GM19463 (cell line): ENCODE data around the gene IFFO2.

ENCODE experiments used
- ATAC-seq: cut with Tn5 transposase; IDR thresholded peaks from one replicate; pipeline ENCODE4 v1.9.1; 2021; ENCODE audit warnings: mild to moderate bottlenecking, moderate library complexity; ENCODE audit not compliant: unreplicated experiment

IFFO2 gene

DNA sequence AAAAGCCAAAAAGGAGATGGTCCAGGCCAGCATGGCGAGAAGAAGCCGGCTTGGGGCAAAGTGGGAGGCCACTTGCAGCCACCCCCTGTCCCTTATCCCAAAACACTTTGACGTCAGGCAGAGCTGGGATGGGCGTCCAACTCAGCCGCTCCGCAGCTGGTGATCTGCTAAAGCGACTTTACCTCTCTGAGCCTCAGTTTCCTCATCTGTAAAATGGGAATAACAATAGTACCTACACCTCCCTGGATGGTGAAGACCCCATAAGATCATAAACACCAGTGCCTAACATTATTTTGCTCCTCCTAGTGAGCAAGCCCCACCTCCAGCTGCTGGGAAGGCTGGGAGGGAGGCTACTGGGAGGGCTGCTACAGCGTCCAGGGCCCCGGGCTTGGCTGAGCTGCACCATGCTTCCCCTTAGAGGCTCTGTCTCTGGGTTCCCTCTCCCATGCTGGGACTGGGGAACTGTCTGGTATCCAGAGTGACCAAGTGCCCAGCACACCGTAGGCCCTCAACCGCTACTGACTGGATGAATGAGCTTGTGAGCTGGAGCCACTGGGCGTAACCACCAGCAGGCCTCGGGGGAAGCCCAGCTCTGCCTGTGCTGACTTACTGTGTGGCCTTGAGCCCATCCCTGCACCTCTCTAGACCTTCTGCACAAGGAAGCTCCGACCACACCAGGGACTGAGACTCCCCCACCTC lies 18.3 kb downstream of the IFFO2 start:
- no peak for ATAC-seq

DNA sequence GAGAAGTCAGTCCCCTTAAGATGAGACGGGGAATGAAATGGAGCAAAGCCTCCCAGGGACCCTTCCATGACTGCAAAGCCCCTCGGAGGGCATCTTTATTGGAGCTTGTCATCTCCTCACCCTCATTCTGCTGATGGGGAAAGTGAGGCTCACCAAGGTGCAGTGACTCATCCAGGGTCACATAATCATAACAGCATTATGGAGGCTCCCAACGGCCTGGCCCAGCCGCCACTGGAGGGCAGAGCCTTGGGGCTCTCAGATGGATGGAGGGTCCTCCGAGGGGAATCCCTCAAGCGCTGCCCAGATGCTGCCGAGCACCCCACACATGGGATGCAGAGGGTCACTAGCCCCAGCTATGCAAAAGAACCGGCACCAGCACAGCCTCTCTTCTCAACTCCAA lies 18.9 kb downstream of the IFFO2 start:
- ATAC-seq: no peak

DNA sequence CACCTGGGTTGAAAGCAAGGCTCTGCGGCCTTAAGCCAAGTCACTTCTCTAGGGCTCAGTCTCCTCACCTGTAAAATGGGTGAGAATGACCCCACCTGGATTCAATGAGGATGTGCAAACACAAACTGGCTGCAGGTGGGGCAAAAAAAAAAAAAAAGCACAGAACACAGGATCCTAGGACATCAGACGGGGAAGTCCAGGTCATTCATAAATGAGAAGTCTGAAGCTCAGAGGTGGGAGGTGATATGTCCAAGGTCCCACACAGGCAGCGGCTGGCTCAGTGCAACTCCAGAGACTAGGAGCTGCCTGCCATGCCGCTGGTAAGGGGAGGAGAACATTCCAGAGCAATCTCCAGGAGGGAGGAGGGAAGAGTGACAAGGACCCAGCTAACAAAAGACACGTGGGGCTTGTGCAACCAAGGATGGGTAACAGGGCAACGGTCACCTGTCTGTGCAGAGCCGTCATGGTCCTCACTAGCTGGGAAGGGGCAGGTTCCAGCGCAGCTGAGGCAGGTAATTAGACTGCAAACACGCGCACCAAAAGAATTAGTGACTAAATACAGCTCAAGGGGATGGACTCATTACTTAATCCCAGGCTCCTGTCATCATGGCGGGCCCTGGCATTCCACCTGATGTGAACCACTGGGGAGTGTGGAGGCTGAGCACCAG lies 19.5 kb downstream of the IFFO2 start:
- no peak for ATAC-seq

DNA sequence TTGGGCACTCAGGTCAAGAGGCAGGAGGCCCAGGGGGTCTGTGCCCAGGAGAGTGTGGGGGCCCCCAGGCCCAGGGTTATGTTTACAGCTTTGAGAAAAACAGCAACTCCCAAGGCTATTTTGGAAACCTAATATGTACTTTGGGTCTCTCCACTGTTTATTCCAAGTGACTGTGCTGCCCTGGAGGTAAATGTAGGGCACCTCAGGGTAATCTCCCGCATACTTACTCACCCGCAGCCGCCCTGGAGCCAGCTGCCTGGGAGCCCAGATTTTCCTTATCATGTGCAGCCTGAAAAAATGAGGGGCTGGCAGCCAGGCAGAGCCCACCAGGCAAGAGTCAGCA lies 20.0 kb downstream of the IFFO2 start:
- no peak for ATAC-seq

DNA sequence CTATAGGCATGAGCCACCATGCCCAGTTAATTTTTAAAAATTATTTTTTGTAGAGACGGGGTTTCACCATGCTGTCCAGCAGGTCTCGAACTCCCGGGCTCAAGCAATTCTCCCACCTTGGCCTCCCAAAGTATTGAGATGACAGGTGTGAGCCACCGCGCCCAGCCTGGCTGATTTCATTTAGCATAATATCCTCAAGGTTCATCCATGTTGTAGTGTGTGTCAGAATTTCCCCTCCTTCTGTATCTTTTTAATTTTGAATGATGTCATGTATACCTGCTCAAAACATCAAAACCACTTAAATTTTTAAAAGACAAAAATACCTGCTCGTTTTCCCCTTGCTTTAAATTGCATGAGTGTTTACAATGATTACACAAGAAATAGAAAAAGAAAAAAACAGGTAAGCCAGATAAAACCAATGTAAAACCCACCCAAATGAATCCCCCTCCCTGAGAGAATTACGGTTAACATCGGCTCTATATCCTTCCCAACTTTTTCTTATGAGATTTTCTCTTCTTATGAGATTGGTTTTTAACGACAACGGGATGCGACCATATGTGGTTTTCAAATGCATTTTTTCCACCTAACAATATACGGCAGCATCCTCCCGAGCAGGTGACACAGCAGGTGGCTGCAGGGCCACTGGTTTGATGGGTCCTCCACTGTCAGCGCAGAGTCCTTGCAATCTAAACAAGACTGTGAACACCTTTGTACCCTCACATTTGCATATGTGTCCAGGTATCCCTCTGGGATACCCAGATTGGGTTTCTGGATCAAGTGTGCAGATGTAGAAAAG lies 22.1 kb downstream of the IFFO2 start:
- ATAC-seq: no peak

DNA sequence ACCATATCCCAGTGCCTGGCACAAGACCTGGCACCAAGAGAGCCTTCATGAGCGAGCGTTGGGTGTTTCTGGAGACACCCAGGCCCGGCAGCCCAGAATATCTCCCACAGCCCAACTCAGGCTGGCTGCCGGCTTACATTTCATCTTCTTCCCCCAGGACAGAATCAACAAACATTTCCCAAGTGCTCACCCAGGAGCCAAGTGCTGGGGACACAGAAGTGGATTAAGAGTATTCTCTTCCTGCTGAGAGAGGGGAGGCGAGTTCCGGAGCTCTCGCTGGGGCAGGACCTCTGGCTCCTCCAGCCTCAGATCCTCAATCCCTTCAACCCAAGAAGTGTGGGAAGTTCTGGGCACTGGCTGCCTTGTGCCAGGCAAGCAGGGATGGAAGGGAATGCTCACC lies 23.6 kb downstream of the IFFO2 start:
- ATAC-seq: no peak

DNA sequence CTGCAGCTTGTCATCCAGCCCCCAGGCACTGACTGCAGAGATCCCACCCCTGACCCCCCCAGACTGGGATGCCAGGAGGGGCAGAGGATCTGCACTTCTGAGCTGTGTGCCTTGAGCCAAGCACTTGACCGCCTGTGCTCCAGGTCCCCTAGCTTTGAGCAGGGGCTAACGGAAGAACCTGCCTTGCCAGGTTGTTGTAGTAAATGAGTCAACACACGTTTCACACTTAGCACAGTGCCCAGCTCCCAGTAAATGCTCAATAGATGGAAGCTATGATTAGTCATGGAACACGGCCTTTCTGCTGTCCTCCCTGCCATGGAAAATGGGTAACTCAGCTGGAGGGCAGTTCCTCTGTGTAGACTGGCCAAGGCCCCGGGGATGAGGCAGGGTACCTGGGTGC lies 24.1 kb downstream of the IFFO2 start:
- no peak for ATAC-seq

DNA sequence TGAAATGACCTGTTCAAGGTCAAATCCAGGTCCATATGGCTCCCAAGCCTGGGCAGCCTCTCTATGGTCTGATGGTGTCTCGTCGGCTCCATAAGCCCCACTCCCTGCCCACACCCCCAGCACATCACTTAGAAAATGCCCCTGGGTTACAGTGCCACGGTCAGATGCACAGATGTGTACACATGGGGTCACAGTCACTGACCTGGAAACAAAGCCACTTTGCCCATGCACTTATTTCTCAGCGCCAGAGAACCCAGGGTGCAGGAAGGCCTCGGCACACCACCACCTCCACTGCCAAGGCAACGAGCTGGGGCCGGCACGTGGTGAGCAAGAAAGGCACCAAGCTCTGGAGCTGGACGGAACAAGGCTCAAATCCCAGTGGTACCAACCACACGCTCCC lies 24.7 kb downstream of the IFFO2 start:
- no peak for ATAC-seq

DNA sequence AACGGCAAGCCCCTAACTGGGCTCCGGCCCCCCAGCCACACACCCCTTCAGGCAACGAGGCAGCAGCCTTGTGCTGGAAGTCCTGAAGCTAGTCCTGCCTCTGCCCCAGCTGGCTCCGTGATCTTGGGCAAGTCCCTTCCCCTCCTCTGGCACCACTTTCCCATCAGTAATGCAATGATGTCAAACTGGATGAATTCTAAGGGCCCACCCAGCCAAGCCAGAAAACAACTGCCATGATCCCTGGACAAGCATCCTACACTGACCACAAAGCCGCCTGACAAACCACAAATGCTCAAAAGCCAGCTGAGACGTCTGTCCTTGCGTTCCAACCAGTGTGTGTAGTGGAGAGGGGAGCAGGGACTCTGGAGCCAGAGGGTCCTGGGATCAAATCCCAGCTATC lies 26.8 kb downstream of the IFFO2 start:
- no peak for ATAC-seq

DNA sequence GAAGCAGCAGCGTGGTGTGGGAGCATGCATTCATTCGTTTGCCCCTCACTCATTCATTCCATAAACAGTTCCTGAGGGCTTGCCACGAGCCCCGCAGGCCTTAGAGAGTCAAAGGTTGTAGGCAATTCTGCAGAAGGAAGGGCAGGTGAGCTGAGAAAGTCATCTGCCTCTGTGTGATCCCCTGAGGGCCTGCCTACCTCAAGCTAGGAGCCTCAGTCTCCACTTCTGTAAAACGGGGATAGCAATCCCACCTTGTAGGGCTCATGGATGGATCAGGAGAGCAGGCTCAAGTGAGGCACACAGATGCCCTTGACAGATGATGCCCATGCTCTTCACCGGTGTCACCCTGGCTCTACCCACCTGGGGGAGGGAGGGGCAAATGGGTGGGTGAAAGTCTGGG lies 27.5 kb downstream of the IFFO2 start:
- ATAC-seq: no peak

DNA sequence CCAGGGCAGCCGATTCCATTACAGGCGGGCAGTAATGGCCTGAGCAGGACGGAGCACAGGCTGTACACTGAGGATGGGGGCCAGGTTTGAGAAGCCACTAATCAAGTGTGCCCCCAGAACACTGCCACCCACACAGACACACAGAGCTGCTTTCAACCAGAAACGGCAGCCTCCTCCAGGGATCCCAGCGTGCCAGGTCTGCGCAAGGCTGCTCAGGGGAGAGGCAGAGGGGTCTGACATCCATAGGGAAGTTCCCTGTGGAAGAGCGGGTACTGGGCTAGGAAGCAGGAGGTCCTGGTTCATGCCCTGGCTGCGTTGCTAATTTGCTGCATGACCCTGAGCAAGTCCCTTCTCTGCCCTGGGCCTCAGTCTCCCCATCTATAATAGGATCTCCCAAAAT lies 28.1 kb downstream of the IFFO2 start:
- ATAC-seq: no peak

DNA sequence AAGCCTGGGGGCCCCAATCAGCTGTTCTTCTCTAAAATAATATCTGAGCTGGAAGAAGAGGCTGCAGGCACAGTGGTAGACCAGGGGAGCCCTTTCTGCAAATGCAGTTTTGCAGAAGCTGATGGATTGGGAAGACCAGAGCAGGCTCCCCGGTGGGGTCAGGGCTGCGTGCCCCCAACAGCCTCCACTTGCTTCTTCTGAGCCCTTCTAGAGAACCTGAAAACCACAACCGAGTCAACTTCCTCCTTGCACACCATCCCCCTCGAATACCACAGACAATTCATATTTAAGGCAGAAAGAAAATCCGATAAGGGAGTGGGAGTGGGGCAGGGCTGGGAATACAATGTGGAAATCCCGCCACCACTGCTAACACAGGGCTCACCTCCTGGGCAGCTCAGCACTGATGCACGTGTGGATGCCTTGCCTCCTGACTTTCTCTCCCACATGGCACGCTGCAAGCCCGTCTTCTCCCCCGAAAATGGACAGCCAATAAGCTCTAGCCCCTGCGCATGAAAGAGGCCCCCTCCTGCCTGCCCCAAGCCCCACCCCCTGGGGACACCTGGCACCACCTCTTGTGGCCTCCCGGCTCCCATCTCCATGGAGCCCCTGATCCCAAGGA lies 28.7 kb downstream of the IFFO2 start:
- ATAC-seq: no peak

DNA sequence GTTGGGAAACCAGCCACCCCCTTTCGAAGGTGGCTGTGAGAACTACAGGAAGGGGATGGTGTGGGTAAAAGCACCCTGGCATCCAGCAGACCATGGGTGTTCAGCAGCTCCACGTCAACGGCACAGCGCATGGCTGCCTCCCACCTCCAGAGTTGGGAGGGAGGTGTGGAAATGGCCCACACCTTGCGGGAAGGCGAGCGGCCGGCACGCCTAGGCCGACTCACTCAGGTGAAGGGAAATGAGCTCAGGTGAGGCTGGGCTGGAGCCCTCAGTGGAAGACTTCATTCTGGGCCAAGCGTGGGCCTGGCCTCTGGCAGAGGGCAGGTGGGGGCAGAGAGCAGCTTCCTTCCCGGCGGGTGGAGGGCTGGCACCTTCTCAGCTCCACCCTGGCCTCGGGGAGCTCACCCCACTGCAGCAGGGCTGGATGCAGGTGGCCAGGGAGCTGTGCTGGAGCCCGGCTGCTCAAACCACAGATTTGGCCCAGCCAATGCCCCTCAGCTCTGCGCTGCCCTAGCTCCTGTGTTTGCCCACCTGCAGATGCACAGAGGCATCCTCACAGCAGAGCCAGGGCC lies 29.3 kb downstream of the IFFO2 start:
- no peak for ATAC-seq

DNA sequence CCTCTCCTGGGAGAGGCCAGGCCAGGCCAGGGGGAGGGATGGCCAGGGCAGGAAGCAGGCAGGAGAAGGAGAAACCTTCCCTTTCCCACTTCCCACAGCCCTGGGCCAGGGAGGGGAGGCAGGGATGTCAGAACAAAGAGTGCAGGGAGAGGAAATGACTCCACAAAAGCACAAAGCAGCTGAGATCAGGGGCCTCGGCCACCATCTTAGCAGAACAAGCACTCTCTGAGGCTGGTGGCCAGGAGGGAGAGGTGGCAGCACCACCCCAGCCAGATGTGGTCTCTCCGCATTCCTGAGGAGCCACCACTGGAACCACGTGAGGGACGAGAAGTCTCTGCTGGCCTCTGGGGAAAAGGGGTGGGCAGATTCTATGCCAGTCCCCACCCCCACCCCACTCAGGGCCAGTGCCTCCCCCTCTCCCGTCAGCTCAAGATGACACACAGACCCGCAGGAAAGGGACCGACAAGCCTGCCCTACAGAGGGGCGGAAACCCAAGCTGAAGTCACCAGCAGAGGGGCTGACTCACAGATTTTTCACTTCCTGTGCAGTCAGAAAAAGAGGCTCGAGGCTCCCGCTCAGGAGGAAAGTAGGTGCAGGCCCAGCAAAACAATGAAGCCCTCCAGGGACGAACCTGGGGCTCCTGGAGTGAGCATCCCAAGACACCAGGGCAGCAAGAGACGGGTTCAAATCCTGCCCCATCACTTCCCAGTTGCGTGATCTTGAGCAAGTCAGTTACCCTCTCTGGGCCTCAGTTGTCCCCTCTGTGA lies 30.0 kb downstream of the IFFO2 start:
- peak; percentile 78 for ATAC-seq

DNA sequence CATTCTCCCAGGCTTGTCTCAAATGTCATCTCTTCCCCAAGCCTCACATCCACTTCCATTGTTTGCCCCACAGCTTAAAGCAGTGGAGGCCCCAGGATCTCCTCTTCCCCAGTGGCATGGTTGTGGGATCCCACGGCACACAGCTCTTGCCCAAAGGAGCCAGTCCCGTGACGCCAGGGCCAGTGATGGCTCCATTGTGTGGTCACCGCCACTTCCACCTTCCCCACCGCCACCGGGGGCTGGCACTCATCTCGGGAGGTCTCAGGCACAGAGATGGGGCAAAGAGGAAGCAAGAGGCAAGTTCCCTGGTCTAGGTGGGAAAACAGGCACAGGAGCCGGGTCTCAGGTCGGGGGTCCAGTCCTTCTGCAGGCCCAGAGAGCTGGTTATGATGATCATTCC lies 31.2 kb downstream of the IFFO2 start:
- no peak for ATAC-seq

DNA sequence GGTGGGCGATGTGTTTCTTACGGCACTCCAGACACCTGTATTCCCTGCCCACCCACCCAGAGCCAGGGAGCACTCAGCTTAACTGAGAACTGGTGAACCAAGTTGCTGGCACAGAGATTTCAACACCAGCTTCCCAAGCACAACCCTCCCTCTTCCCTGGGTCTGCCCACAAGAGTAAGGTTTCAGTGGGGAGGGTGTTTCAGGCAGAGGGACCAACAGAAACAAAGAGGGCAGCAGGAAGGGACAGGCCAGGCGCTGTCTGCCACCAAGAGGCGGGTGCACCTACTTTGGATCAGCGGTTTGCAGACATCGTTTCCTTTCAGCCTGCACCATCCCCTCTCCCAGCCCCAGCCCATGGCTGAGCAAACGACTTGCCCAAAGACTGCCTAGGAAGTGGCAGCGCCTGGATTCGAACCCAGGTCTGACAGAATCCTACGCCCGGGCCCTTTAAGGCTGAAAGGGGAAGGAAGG lies 32.2 kb downstream of the IFFO2 start:
- ATAC-seq: no peak

DNA sequence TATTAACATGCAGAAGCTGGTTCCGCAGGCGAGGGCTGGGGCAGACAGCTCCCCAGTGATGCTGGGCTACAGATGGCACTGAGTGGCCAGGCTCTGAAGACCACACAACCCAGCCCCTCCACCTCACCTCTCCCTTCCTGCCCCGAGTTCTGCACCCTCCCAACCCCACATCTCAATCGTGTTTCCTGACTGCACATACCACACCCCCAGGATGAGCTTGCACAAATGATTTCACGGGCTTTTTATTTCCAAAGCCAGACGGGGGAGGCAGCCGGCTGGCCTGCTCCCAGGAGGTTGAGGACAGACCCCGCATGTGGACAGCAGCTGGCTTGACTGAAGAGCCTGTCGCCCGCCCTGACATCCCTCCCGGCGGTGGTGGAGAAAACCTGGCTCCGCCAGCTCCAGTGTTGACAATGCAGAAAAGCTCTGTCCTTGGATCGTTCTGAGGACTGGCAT lies 32.7 kb downstream of the IFFO2 start:
- ATAC-seq: no peak

DNA sequence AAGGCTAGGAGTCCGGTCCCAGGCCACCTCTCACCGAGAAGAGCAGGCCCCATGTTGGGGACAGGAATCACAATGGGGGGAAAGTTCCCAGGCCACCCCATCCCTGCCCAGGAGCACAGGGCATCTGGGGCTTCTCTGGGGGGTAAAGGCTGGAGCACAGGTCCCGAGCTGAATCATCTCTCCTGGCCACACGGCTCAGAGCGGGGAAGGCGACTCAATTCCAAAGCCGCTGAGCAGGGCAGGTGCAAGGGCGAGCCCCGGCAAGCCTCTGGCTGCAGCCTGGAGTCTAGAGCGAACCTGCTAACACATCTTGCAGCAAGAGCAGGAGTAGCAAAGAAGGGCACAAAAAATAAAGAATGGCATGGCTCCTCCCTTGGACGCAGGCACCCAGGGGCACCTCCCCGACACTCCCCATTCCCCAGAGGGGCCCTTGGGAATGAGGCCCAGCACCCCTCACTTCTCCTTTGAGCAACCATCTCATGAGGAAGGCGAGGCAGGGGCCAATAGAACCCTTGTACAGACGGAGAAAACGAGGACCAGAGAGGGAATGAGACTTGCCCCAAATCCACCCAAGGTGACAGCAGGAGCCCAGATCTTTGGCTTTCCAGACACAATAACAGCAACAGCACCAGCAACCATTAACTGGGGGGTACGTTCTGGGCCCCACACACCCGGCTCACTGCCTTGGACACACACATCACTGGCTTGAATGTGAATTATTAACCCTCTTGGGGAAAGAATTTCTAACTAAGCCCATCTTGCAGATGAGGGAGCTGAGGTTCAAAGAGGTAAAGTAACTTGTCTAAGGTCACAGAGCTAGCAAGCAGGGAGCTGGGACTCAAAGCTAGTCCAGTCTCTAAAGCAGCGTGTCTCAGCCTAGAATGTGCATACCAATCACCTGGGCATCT lies 33.4 kb downstream of the IFFO2 start:
- ATAC-seq: no peak

DNA sequence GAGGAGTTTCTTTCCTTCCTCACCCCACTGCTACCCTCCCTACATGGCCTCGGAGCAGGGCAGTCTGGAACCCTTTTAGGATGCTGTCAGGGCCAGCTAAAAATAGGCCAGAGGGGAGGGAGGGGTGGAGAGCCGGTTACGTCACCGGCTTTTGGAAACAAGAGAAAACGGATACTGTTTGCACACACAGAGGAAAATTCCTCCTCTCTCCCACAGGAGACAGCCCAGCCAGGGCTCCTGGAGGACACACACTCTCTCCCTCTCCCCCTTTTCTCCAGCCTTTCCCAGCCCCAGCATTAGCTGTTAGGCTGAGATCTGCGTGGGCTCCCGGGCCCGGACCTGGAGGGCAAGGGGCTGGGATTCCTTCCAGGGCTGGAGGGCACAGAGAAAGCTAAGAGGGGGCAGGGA lies 34.2 kb downstream of the IFFO2 start:
- no peak for ATAC-seq
